HG03460 (cell line): ENCODE data around the gene NLRP1.
"Not testable (repeated sequence)": the region's sequence is repeated elsewhere in the genome, so short reads cannot be mapped to it uniquely, and the experiment has no call there.

Experiments used
- ATAC-seq: cut with Tn5 transposase; IDR thresholded peaks from one replicate; pipeline ENCODE4 v1.9.1; 2021; ENCODE audit not compliant: unreplicated experiment

Gene NLRP1

DNA sequence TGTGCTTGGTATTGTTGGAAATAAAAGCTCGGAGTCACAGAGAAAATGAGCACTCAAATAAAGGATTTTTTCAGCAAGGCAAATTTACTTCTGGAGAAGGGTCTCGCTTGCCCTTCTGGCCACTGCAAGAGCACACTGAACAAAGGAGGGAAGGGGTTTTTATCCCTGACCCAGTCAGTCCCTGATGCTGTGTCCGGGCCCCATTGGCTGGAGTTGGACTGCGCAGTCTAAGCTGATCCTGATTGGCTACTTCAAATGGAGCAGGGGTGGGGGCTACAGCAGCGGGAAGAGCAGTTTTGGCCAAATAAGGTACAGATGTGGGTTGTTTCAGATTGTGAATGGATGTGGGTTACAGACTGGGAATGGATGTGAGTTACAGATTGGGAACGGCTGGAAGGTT, 4.3 kb upstream of the NLRP1 start:
- no peak for ATAC-seq

DNA sequence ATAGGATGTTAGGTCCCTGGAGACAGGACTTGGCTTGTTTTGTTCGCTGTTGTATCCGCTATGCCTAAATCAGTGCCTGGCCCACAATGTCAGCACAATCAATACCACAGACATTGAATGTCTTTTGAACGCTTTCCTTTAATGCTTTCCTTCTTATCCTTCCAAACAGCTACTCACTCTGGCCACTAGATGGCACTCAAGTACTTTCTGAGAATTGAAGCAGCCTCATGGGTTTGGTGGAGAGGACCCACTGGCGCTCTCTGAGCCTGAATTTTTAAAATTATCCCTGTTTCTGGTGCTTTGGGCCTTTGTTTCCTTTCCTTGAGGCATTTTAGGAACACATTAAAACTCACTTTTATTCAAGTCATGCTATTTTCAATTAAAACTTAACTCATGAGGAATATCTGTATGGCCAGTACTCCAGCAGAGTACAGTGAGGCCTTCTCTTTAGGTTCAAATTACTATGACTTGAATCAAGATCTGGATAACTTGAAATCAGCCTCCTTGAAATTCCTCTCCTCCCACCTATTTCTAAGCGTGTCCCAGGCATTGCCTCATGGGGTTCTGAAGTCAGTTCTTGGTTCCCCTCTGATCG, 3.2 kb upstream of the NLRP1 start:
- ATAC-seq: no peak

DNA sequence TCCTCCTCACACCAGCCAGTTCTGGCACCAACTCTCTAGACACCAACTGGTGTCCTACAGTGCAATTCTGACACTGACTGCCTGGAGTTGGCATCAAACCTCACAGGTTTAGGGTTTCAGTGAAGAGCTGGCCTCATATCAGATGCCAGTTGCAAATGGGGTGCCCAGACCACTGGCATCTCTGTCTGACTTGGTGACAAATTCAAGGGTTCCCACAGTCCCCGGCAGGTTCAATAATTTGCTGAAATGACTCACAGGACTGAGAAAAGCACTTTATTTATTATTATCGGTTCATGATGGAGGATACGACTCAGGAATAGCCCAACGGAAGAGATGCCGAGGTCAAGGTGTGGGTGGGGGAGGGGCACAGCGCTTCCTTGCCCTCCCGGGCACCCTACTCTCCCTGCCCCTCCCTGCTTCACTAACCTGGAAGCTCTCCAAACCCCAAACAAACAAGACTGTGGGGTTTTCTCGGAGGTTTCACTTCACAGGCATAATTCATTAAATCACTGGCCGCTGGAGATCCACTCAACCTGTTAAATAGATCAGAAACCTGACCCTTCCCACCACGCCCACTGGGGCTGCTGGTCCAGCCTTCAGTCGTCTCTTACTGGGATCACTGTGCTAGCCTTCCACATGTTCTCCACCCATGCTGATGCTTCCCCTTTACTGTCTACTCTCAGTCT, 1.7 kb upstream of the NLRP1 start:
- ATAC-seq: no peak

DNA sequence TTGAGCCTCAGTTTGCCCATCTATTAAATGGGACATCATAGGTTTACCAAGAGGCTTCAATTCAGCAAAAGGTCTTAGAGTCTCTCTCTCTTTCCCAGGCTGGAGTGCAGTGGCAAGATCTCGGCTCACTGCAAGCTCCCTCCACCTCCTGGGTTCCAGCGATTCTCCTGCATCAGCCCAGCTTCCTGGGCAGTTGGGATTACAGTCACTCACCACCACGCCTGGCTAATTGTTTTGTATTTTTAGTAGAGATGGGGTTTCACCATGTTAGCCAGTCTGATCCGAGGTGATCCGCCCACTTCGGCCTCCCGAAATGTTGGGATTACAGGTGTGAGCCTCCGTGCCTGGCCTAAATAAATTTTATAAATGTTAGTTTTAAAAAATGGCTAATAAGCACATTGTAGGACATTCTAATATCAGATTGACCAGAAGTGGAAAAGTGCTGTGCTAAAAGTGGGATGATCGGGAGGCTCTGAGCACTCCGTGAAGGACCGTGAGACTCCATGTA, 1.0 kb upstream of the NLRP1 start:
- no peak for ATAC-seq

DNA sequence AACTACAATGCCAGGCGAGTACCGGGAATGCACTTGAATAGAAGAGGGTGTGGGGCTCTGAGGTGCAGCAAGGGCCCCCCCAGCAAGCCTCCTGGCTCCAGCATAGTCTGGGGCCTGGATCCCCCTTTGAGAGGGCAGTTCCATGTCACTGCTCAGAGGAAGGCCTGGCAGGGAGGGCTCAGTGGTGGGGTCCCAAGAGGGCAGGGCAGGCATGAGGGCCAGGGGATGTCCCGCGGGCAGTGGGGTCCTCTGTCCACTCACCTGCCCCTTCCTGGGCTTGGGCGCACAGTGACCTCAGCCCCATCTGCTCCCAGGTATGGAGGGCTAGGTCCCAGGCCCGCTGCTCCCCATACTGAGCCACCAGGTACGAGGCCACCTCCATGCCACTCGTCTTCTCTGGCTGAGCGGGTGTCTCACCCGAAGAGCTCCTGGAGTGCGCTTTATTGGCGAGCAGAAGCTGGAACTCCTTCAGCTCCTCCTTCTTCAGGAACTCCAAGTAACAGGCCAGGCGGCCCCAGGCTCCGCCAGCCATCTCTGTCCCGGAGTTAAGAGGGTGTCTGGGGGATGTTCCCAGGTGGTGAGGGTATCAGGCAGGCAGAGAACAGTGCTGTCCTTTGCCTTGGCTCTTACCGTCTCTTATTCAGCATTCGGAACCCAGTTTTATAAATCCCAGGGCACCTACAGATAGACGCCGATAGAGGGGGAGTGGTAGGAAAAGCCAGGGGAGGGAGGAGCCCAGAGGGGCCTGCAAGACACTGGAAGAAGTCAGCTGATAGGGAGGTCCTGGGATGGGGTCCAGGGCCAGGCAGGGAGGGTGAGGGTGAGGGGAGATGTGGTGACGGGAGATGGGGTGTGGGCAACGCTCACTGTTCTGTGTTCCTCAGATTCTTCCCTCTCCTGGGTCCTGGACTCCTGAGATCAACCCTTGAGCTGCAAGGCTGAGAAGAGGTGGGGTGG, 605 bp downstream of the NLRP1 start:
- peak; percentile 13 for ATAC-seq

DNA sequence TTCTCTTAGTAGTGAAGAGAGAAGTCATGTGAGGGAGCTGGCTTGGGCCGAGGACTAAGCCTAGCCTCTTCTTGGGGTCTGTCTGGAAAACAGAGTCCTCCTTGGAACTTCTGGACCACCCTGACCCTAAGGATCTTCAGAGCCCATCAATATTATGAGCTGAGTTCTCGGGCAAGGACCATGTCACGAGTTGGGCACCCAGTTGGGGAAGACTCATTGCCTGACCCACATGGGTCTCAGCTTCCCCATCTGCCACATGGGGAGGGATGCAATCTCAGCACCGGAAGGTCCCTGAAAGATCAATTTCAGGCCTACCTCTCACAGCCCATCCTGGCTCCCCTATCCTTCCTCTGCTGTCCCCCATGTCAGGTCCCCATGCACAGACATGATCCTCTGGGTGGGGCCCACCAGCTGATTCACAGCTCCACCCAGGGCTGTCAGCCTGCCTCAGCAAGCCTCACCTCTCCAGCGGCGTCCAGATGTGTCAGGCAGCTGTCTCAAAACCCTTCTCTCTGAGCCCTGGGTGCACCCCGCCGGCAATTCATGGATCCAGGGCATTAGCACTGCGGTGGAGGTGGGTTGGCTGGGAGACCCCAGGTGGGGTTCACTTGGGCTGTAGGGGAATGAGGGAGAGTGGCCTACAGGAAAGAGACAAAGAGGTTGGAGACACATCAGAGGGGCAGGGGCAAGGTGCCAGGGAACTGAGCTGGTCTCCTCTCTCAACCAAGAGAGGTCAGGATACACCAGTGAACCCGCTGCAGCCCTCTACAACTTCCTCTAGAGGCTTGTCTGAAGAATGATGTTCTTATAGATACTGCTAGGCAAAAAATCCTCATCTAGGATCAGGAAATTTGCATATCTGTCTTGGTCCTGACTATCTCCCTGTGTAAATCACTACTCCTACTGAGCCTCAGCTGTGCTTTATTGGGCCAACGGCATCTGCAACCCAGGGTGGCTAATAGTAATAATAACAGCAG, 1.8 kb downstream of the NLRP1 start:
- ATAC-seq: no peak

DNA sequence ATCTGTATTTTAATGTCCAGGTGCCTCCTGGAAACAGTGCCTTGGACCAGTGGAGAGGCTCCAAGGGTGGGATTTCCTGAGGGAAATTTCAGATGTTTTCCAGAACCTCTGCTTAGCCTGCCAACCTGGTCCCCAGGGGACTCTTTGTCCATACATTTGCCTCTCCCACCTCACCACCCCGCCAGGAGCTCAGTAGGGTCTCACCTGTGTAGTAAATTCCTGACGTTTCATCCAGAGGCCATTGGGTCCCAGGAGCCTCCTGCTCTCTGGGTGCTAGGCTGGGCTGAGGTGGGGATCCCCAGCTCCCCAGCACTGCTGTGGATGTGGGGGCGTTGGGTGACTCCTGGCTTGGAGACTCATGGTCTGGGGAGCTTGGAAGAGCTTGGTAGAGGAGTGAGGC, 2.7 kb downstream of the NLRP1 start:
- ATAC-seq: no peak

DNA sequence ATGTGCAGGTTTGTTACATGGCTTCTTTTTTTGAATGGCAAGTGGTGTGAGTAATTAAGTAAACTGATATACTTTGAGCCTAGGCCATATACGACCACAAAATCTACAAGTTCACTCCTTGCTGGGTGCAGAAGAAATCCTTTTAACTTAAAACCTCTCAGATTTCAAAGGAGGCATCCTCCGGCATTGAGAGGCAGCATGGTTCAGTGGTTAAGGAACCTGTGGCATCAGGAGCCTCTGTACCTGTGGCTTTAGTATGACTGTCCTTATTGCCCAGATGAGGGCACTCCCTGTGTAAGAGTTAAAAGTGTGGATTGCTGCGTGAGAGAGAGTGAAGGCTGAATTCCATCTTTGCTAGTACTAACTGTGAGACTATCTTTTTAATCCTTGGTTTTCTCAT, 3.3 kb downstream of the NLRP1 start:
- ATAC-seq: no peak

DNA sequence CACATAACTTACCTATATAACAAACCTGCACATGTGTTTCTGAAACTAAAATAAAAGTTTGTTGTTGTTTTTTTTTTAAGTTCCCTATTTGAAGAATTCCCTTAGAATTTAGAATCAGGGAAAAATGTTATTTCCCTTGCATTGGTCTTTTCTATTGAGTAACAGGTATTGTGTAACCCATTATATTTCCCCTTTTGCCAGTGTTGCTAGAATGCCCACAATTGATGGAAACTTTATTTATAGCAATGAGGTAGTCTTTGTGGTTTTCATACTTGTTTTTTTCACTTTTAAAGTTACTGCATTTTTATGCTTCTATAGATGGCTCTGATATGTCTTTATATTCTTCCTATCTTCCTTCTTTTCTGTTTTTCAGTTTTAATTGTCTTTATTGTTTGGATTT, 3.9 kb downstream of the NLRP1 start:
- no peak for ATAC-seq

DNA sequence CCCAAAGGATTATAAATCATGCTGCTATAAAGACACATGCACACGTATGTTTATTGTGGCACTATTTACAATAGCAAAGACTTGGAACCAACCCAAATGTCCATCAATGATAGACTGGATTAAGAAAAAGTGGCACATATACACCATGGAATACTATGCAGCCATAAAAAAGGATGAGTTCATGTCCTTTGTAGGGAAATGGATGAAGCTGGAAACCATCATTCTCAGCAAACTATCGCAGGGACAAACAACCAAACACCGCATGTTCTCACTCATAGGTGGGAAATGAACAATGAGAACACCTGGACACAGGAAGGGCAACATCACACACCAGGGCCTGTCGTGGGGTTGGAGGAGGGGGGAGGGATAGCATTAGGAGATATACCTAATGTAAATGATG, 5.5 kb downstream of the NLRP1 start:
- ATAC-seq: not testable (repeated sequence)

DNA sequence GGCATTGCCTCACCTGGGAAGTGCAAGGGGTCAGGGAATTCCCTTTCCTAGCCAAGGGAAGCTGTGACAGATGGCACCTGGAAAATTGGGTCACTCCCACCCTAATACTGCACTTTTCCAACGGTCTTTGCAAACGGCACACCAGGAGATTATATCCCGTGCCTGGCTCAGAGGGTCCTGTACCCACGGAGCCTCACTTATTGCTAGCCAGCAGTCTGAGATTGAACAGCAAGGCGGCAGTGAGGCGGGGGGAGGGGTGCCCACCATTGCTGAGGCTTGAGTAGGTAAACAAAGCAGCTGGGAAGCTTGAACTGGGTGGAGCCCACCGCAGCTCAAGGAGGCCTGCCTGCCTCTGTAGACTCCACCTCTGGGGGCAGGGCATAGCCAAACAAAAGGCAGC, 11.3 kb downstream of the NLRP1 start:
- not testable (repeated sequence) for ATAC-seq

DNA sequence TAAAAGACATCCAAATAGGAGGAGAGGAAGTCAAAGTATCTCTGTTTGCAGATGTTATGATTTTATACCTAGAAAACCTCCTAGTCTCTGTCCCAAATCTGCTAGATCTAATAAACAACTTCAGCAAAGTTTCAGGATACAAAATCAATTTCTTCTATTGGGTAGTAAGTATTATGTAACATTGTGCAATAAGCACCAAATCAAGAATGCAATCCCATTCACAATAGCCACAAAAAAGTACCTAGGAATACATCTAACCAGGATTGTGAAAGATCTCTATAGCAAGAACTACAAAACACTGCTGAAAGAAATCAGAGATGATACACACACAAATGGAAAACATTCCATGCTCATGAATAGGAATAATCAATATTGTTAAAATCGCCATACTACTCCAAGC, 13.0 kb downstream of the NLRP1 start:
- ATAC-seq: no peak

DNA sequence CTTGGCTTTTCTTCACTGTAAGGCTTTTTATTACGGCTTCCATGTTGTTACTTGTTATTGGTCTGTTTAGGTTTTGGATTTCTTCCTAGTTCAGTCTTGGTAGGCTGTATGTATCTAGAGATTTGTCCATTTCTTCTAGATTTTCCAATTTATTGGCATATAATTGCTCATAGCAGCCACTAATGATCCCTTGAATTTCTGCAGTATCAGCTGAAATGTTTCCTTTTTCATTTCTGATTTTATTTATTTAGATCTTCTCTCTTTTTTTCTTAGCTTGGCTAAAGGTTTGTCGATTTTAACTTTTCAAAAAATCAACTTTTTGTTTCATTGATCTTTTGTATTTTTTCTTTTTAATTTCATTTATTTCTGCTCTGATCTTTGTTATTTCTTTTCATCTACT, 18.5 kb downstream of the NLRP1 start:
- ATAC-seq: no peak

DNA sequence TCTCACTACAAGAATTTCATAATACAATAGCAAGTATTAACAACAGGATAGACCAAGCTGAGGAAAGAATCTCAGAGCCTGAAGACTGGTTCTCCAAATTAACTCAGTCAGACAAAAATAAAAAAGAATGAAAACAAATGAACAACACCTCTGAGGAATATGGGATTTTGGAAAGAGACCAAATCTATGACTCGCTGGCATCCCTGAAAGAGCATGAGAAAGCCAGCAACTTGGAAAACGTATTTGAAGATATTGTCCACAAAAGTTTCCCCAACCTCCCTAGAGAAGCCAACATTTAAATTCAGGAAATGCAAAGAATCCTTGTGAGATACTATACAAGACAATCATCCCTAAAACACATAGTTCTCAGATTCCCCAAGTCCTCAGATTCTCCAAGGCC, 20.9 kb downstream of the NLRP1 start:
- ATAC-seq: no peak

DNA sequence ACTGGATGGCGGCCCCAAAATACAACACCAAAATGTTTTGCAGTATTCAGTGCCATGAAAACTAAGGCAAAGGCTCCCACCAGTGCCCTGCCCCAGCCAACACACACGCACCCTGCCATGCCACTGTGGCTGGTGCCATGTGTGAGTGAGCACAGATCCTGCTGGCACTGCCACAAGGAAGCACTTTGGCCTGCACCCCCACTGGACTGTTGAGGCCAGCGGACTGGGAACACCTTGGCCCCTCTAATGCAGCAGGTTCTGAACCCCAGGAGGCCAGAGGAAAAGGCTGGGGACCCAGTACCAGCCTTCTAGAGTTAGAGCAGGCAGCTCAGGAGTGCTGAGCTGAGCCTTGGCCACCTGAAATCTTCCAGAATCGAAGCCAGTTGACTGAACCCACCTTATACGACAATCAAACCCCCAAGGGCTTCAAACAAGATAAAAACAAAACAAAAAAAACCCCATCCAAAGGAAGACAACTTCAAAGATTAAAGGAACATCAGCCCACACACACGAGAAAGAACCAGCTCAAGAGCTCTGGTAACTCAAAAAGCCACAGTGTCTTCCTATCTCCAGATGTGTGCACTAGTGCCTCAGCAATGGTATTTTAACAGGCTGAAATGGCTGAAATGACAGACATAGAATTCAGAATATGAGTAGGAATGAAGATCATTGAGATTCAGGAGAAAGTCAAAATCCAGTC, 21.5 kb downstream of the NLRP1 start:
- no peak for ATAC-seq

DNA sequence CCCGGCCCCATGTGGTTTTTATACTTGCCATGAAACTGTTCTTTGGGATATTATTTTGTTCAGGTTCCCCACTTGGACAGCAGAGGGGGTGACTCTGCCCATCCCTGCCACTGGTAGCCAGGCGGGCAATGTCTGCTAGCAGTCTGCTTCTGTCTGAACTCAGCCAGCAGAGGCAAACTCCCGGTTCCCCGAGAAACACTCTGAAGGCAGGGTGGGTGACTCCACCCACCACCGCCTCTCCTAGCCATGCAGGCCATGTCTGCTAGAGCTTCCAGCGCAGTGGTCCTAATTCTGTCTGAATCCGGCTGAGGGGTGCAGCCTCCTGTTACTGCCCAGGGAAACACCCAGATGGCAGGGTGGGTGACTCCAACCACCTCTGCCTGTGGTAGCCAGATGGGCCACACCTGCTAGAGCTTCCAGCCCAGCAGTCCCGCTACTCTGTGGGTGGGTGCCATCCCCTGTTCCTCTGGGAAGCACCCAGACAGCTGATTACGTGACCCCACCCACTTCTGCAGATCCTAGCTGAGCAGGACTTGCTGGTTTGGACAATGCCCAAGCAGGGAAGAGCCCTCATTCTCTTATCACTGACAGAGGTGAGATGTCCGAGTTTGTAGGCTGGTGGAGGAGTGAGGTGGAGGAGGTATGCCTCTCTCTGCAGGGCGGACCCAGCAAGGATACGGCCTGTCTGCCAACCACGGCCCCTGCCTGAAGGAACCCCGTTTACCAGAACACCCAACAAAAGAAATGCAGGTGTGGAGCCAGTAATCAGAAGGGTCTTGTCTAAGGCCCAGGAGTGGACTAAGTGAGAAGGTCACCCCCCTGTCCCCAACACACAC, 22.4 kb downstream of the NLRP1 start:
- ATAC-seq: no peak

DNA sequence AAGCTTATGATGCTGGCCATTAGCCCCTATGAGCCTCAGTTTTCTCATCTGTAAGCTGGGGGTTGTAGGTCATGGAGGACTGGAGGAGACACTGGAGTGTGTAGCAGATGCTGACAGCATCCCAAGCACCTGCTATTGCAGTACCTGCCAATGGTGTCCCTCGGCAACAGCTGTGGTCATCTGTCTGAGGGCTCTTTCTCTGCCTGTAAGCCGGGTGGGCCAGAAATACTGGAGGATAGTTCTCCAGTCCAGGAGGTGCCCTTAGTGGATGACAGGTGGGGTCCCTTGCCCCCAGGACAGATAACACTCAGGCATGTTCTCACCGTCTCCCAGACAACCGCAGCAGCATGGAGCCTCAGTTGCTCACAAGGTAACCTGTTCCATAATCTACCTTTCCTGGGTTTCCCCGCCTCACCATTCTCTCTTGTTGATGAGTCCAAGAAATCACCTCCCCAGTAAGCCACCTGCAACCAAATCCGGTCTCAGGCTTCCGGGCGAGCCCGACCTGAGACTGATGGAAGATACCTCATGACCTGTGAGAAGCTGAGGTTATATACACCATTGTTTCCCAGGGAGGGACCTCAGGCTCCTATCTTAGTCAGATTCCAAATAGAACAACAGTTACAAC, 23.8 kb downstream of the NLRP1 start:
- ATAC-seq: no peak
